NT2/D1 (cell line): ENCODE data around the gene NEURL2.

ENCODE experiments used
- DNase-seq: peaks from one replicate; pipeline ENCODE4 v3.0.0-alpha.2; 2011; ENCODE audit warnings: low read depth, low spot score
- H3K27me3 ChIP-seq: 2 replicates; pipeline ENCODE4 v1.6.0; 2011; ENCODE audit warnings: mild to moderate bottlenecking; ENCODE audit not compliant: insufficient read length, insufficient read depth
- H3K36me3 ChIP-seq: 2 replicates; pipeline ENCODE4 v1.6.1; 2011; ENCODE audit warnings: mild to moderate bottlenecking, low read length, mixed read lengths; ENCODE audit not compliant: insufficient read depth, insufficient read length
- H3K4me1 ChIP-seq: 2 replicates; pipeline ENCODE4 v1.5.1; 2011; ENCODE audit not compliant: insufficient read depth, insufficient read length
- H3K4me3 ChIP-seq: 2 replicates; pipeline ENCODE4 v1.5.1; 2011; ENCODE audit warnings: low read depth; ENCODE audit not compliant: insufficient read length
- H3K9ac ChIP-seq: 2 replicates; pipeline ENCODE4 v1.6.0; 2011; ENCODE audit warnings: low read depth; ENCODE audit not compliant: insufficient read length
- H3K9me3 ChIP-seq: 2 replicates; pipeline ENCODE4 v1.5.1; 2011; ENCODE audit warnings: mild to moderate bottlenecking, low read length; ENCODE audit not compliant: insufficient read depth
- SUZ12 ChIP-seq: IDR thresholded peaks from 2 replicates; pipeline ENCODE4 v1.6.1; 2011; ENCODE audit not compliant: insufficient read length, insufficient read depth; ENCODE audit errors: extremely low read depth
- YY1 ChIP-seq: IDR thresholded peaks from 2 replicates; pipeline ENCODE4 v1.6.1; 2011; ENCODE audit not compliant: insufficient read length, insufficient read depth
- ZNF274 ChIP-seq: IDR thresholded peaks from 2 replicates; pipeline ENCODE4 v1.6.1; 2011; ENCODE audit warnings: mild to moderate bottlenecking, low read depth, low read length

The NEURL2 gene

GRCh38 chr20:45894797-45895196, 3.8 kb upstream of the NEURL2 start:
- H3K36me3 ChIP-seq = peaks cover 64% of the 10 kb centered on the region
- H3K4me1 ChIP-seq = peaks cover 4% of the 10 kb centered on the region
- H3K27me3 ChIP-seq = no peaks in the 10 kb centered on the region
- H3K9ac ChIP-seq = no peak overlapping the region
- no peaks in the 10 kb centered on the region for H3K9me3 ChIP-seq
- no peak for DNase-seq
- H3K4me3 ChIP-seq = no peak overlapping the region
- TF ChIP-seq ZNF274 = no peak
- TF ChIP-seq YY1 = no peak
- no peak for TF ChIP-seq SUZ12

- no peak for DNase-seq
- Histone ChIP-seq H3K9ac (no peak overlapping the region), H3K4me3 (no peak overlapping the region), H3K9me3 (no peaks in the 10 kb centered on the region), H3K27me3 (no peaks in the 10 kb centered on the region), H3K36me3 (peaks cover 55% of the 10 kb centered on the region), H3K4me1 (peaks cover 4% of the 10 kb centered on the region)
- TF ChIP-seq ZNF274 (no peak), SUZ12 (no peak), YY1 (no peak)
These were observed 2.8 kb upstream of the NEURL2 start for GRCh38 chr20:45893831-45894230.

- H3K4me1 ChIP-seq = peaks cover 4% of the 10 kb centered on the region
- no peak for DNase-seq
- H3K9ac ChIP-seq = no peak overlapping the region
- no peaks in the 10 kb centered on the region for H3K27me3 ChIP-seq
- TF ChIP-seq SUZ12 = no peak
- no peak for TF ChIP-seq ZNF274
- no peak for TF ChIP-seq YY1
- no peaks in the 10 kb centered on the region for H3K9me3 ChIP-seq
- H3K36me3 ChIP-seq = peaks cover 46% of the 10 kb centered on the region
- no peak overlapping the region for H3K4me3 ChIP-seq
These were observed 2.0 kb upstream of the NEURL2 start for GRCh38 chr20:45892828-45893500.

- peak overlapping the region; percentile 94 for H3K9ac ChIP-seq
- H3K9me3 ChIP-seq = no peaks in the 10 kb centered on the region
- H3K27me3 ChIP-seq = no peaks in the 10 kb centered on the region
- TF ChIP-seq SUZ12 (no peak), YY1 (no peak), ZNF274 (no peak)
- no peak for DNase-seq
- peaks cover 4% of the 10 kb centered on the region for H3K4me1 ChIP-seq
- H3K36me3 ChIP-seq = peaks cover 39% of the 10 kb centered on the region
- peak overlapping the region; percentile 83 for H3K4me3 ChIP-seq
These were observed 1.2 kb upstream of the NEURL2 start for GRCh38 chr20:45892049-45892825.

- no peak for TF ChIP-seq YY1
- TF ChIP-seq SUZ12 = no peak
- TF ChIP-seq ZNF274 = no peak
- H3K4me1 ChIP-seq = peaks cover 4% of the 10 kb centered on the region
- no peaks in the 10 kb centered on the region for H3K27me3 ChIP-seq
- peaks cover 40% of the 10 kb centered on the region for H3K36me3 ChIP-seq
- peak overlapping the region; percentile 83 for H3K4me3 ChIP-seq
- peak; percentile 80 for DNase-seq
- no peaks in the 10 kb centered on the region for H3K9me3 ChIP-seq
- H3K9ac ChIP-seq = peak overlapping the region; percentile 94
These were observed 677 bp downstream of the NEURL2 start for GRCh38 chr20:45890077-45890984.

- Histone ChIP-seq H3K9me3 (no peaks in the 10 kb centered on the region), H3K4me3 (no peak overlapping the region), H3K27me3 (no peaks in the 10 kb centered on the region), H3K36me3 (peaks cover 29% of the 10 kb centered on the region), H3K4me1 (peaks cover 4% of the 10 kb centered on the region), H3K9ac (no peak overlapping the region)
- no peak for DNase-seq
- TF ChIP-seq YY1 = no peak
- TF ChIP-seq SUZ12 = no peak
- TF ChIP-seq ZNF274 = no peak
These were observed 2.3 kb downstream of the NEURL2 start for GRCh38 chr20:45888681-45889080.

GRCh38 chr20:45887346-45887715, 3.7 kb downstream of the NEURL2 start, which contains the start of gene SPATA25:
Gene SPATA25, minus strand, starts transcription at chr20:45887622. Its CDS starts 32 bp downstream, at chr20:45887590.
- peaks cover 33% of the 10 kb centered on the region for H3K36me3 ChIP-seq
- H3K4me3 ChIP-seq = no peak within 1 kb of the TSS
- TF ChIP-seq ZNF274 (no peak), SUZ12 (no peak), YY1 (no peak)
- DNase-seq = no peak
- H3K4me1 ChIP-seq = peaks cover 4% of the 10 kb centered on the region
- peak within 1 kb of the TSS; percentile 26 for H3K9ac ChIP-seq
- no peaks in the 10 kb centered on the region for H3K9me3 ChIP-seq
- no peaks in the 10 kb centered on the region for H3K27me3 ChIP-seq
